Measurements from ENCODE around the gene ADGRE2.

The ADGRE2 gene

DNA sequence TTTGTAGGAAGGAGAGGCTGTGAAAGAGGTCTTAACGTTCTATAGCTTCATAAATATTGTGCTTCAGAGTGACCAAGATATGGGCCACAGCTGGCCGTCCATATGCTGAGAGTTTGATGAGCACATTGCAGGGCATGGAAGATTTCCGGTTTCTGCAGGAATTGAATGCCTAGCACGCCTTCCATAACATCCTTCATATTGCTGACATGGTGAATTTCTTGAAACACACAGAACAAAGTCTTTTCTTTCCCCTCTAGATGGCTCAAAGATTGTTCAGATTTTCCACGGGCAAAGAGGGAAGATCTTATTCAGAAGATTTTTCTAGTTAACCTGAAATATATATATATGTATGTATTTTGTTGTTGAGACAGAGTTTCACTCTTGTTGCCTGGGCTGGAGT lies 42.4 kb downstream of the ADGRE2 start:
- TF ChIP-seq, protein P1, sequence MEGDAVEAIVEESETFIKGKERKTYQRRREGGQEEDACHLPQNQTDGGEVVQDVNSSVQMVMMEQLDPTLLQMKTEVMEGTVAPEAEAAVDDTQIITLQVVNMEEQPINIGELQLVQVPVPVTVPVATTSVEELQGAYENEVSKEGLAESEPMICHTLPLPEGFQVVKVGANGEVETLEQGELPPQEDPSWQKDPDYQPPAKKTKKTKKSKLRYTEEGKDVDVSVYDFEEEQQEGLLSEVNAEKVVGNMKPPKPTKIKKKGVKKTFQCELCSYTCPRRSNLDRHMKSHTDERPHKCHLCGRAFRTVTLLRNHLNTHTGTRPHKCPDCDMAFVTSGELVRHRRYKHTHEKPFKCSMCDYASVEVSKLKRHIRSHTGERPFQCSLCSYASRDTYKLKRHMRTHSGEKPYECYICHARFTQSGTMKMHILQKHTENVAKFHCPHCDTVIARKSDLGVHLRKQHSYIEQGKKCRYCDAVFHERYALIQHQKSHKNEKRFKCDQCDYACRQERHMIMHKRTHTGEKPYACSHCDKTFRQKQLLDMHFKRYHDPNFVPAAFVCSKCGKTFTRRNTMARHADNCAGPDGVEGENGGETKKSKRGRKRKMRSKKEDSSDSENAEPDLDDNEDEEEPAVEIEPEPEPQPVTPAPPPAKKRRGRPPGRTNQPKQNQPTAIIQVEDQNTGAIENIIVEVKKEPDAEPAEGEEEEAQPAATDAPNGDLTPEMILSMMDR (conservative IDR thresholded peaks at IDR 0.05; ENCODE audit: low read length) = no peak
- no peak for DNase-seq (ENCODE audit: low read depth)

DNA sequence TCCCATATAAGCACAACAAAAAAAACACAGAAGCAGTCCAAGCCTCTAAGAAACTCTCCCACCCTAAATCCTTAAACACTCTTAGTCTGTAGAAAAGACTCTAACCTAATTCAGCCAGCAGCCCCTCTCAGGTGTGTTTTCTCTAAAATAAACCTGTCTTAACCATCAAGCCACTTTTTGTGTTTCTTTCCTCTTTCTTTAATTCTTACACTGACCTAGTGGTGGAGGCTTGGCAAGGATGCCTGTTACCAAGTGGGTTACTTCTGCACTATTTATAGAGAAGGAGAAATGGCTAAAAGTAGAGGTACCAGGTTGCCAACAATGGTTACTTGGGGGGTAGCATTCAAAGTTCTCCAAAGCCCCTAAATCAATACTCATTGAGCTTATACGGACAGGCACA lies 44.8 kb downstream of the ADGRE2 start:
- H3K4me3 ChIP-seq (ENCODE audit: low read length) = no peak overlapping the region
- DNase-seq (ENCODE audit: low read depth) = no peak
- TF ChIP-seq, protein P1 (conservative IDR thresholded peaks at IDR 0.05; ENCODE audit: low read length) = no peak

More for the DNA sequence above, 42.4 kb downstream of the ADGRE2 start:
- H3K4me3 ChIP-seq (ENCODE audit: low read length) = no peak overlapping the region

DNA sequence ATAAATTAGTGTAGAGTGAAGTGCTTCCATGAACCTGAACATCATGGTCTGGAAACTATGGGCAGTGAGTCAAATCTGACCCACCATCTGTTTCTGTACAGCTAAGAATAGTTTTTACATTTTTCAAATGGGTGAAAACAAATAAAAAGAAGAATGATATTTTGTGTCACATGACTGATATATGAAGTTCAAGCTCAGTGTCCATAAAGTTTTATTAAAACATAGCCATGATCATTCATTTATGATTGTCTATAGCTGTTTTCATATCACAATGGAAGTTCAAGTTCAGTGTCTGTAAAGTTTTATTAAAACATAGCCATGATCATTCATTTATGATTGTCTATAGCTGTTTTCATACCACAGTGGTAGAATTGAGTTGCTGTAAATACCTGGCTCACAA lies 45.9 kb downstream of the ADGRE2 start:
- no peak overlapping the region for H3K4me3 ChIP-seq (ENCODE audit: low read length)
- no peak for DNase-seq (ENCODE audit: low read depth)
- TF ChIP-seq, protein P1 (conservative IDR thresholded peaks at IDR 0.05; ENCODE audit: low read length) = no peak

DNA sequence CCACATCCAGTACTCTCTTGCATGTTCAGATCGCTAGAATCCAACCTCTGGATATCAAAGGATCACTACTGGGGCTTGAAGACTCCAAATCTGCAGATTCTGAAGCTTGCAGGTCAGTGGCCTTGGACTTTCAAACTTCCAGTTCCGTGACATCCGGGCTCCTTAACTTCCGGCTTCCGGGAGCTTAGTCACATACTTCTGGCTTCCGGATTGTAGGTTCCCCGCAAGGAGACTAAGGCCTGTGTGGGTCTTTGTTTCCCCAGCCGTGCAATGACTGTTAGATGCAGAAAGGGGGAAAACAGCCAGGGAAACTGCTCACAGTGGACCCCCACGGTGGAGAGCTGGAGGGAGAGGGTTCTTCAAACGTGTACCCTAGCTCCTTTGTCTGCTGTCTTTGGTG lies 47.2 kb downstream of the ADGRE2 start:
- TF ChIP-seq, protein P1 (conservative IDR thresholded peaks at IDR 0.05; ENCODE audit: low read length) = no peak
- DNase-seq (ENCODE audit: low read depth) = no peak
- no peak overlapping the region for H3K4me3 ChIP-seq (ENCODE audit: low read length)

- TF ChIP-seq, protein P1 (conservative IDR thresholded peaks at IDR 0.05; ENCODE audit: low read length) = no peak
- DNase-seq (ENCODE audit: low read depth) = no peak
- no peak overlapping the region for H3K4me3 ChIP-seq (ENCODE audit: low read length)
Observed at GRCh38 chr19:14728595-14728994, 49.8 kb downstream of the ADGRE2 start.

GRCh38 chr19:14722127-14722526 lies 56.2 kb downstream of the ADGRE2 start:
- TF ChIP-seq, protein P1 (conservative IDR thresholded peaks at IDR 0.05; ENCODE audit: low read length) = no peak
- DNase-seq (ENCODE audit: low read depth) = no peak
- H3K4me3 ChIP-seq (ENCODE audit: low read length) = no peak overlapping the region

GRCh38 chr19:14719162-14719561 lies 59.2 kb downstream of the ADGRE2 start:
- no peak for DNase-seq (ENCODE audit: low read depth)
- no peak overlapping the region for H3K4me3 ChIP-seq (ENCODE audit: low read length)
- TF ChIP-seq, protein P1 (conservative IDR thresholded peaks at IDR 0.05; ENCODE audit: low read length) = no peak
